ENCODE data around the gene CAMKMT.

The CAMKMT gene

GRCh38 chr2:44810892-44811530 is 449.3 kb downstream of the CAMKMT start:
- no peak for DNase-seq

DNA sequence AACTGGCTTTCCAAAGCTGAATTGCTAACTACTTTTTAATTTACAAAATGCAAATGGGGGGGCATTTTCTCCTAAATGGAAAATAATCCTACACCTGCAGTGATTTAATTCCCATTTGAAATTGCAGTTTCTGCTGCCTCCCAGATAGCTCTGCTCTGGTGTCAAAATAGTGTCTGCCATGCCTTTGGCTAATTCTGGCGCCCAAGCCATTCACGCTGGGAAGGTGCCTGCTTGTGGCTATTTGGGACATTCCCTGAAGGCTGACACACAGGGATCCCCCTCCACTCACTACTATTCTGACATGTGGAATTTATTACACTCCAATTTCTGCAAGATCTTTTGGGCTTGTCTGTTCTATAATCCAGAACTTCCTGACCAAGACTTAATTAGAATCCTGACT is 451.4 kb downstream of the CAMKMT start:
- no peak for DNase-seq

DNA sequence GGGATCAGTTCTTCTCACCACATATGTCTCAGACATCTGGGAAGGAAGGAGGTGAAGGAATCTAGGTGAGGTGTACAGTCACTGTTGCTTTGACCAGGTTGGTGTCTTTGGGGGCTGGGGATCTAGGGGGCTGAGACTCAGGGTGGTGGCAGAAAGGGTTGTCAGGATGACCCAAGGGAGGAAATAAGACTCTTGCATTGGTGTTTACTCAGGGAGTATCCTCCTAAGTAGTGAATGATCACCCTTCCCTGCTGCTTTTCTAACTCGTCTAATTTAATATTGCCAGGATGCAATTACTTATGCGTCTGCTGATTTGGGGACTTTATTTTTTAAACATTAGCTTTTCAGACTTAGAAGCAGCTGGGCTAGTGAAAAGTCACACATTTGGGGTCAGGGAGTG is 451.9 kb downstream of the CAMKMT start:
- no peak for DNase-seq

- no peak for DNase-seq
Measured at GRCh38 chr2:44817256-44817655, 455.5 kb downstream of the CAMKMT start.

- no peak for DNase-seq
Measured at GRCh38 chr2:44817673-44818335, 456.1 kb downstream of the CAMKMT start.

GRCh38 chr2:44819061-44819460 is 457.3 kb downstream of the CAMKMT start:
- no peak for DNase-seq

GRCh38 chr2:44821500-44821899 is 459.8 kb downstream of the CAMKMT start:
- DNase-seq: no peak

GRCh38 chr2:44822174-44822573 is 460.4 kb downstream of the CAMKMT start:
- no peak for DNase-seq
